ENCODE measurements around the gene RBFOX2. TPM values are rescaled to one million over a fixed set of nuclear protein-coding genes. Genes with fewer than 3 reads are reported as not detected.

Gene RBFOX2
- total RNA-seq, 5 donors from 2014 or later (not counting 1 experiment from before 2014, with no cell fraction given), result 0.73 to 1.5 (median 1.4) TPM

DNA sequence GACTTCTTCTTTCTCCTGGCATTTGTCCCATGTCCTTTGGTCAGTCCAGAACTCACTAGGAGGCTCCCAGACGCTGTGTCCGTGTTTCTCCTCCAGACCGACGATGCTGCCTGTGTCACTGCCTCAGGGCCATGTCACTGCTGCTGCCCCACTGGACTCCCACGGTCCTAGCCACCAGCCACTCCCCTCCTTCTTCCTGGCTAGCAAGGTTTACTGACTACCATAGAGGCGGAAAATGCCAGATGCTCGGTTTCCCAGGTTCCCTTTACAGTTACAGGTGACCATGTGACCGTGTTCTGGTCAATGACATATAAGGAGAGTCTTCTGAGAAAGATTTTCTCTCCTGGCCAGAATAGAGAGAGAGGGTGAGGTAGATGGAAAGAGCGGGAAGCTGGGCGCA is 40.7 kb upstream of the RBFOX2 start:
- H3K27me3 ChIP-seq (replicated peaks in 1 of 2; ENCODE audit: control insufficient read depth in 2 of 2, extremely low read depth in 1 of 2, insufficient read depth in 2 of 2, low read length in 1 of 2), result peaks cover 0 to 11% of the 10 kb centered on the region in 2 experiments
- no peaks in the 10 kb centered on the region for H3K9me3 ChIP-seq
- POLR2A ChIA-PET, result no interaction called here
- peaks cover 0 to 15% of the 10 kb centered on the region in 2 experiments for H3K4me1 ChIP-seq (ENCODE audit: control insufficient read depth in 1 of 2, extremely low read depth in 1 of 2, insufficient read depth in 2 of 2, low read length in 2 of 2)
- Mint-ChIP-seq H3K27ac (no peak overlapping the region), H3K4me3 (no peak overlapping the region), H3K27me3 (peaks cover 0 to 3% of the 10 kb centered on the region in 2 donors), H3K4me1 (peaks cover 9 to 12% (median 11%) of the 10 kb centered on the region in 3 donors), H3K9me3 (no peaks in the 10 kb centered on the region), H3K36me3 (no peaks in the 10 kb centered on the region)
- DNase-seq (no peak), ATAC-seq (replicated peaks in 1 of 4) (no peak)
- no peaks in the 10 kb centered on the region for H3K36me3 ChIP-seq (ENCODE audit: control insufficient read depth in 2 of 2, extremely low read depth in 1 of 2, insufficient read depth in 1 of 2, low read length in 1 of 2)
- no peak overlapping the region for H3K27ac ChIP-seq (ENCODE audit: low read length)
- CTCF ChIA-PET, result no interaction called here
- 78% methylated on average over 8 of the region's 10 CpGs for WGBS (ENCODE audit: insufficient coverage)
- no peak overlapping the region for H3K4me3 ChIP-seq (ENCODE audit: control insufficient read depth in 1 of 2, extremely low read depth in 1 of 2, low read length in 1 of 2)

DNA sequence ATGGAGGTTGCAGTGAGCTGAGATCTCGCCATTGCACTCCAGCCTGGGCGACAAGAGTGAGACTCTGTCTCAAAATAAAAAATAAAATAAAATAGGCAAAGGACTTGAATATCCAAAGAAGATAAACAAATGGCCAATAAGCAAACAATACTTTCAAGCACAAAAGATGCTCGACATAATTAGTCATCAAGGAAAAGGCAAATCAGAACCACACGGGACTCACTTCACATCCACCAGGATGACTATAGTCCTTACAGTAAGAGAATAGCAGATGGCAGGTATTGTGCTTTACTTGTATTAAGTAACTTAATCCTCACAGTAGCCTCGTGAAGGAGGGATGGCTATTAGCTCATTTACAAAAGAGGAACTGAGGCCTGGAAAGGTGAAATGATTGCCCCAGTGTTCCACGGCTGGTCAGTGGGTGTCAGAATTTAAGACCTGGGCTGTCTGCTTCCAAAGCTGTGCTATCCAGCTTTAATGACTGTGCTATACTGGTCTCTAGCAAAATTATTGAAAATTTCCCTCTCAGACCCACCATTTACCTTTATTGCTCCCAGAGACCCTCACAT is 40.2 kb upstream of the RBFOX2 start:
- no peak overlapping the region for H3K4me3 Mint-ChIP-seq
- no peaks in the 10 kb centered on the region for H3K9me3 ChIP-seq
- H3K4me1 Mint-ChIP-seq, result peaks cover 9 to 12% (median 11%) of the 10 kb centered on the region in 3 donors
- POLR2A ChIA-PET, result no interaction called here
- peaks cover 0 to 11% of the 10 kb centered on the region in 2 experiments for H3K27me3 ChIP-seq (replicated peaks in 1 of 2; ENCODE audit: control insufficient read depth in 2 of 2, extremely low read depth in 1 of 2, insufficient read depth in 2 of 2, low read length in 1 of 2)
- no CpG with 5 or more reads among the region's 6 CpGs for WGBS (ENCODE audit: insufficient coverage)
- H3K36me3 Mint-ChIP-seq, result no peaks in the 10 kb centered on the region
- no peak overlapping the region for H3K27ac Mint-ChIP-seq
- DNase-seq (no peak), ATAC-seq (replicated peaks in 1 of 4) (no peak)
- peaks cover 0 to 3% of the 10 kb centered on the region in 2 donors for H3K27me3 Mint-ChIP-seq
- H3K4me3 ChIP-seq (ENCODE audit: control insufficient read depth in 1 of 2, extremely low read depth in 1 of 2, low read length in 1 of 2), result no peak overlapping the region
- no peak overlapping the region for H3K27ac ChIP-seq (ENCODE audit: low read length)
- CTCF ChIA-PET, result interaction anchor here in 1 of 2 donors (0.5 kb wide), 1 partner anchor 40 kb away, joined by 3 read pairs; the partner anchor contains the start of gene RBFOX2
- no peaks in the 10 kb centered on the region for H3K36me3 ChIP-seq (ENCODE audit: control insufficient read depth in 2 of 2, extremely low read depth in 1 of 2, insufficient read depth in 1 of 2, low read length in 1 of 2)
- peaks cover 0 to 15% of the 10 kb centered on the region in 2 experiments for H3K4me1 ChIP-seq (ENCODE audit: control insufficient read depth in 1 of 2, extremely low read depth in 1 of 2, insufficient read depth in 2 of 2, low read length in 2 of 2)
- H3K9me3 Mint-ChIP-seq, result no peaks in the 10 kb centered on the region

DNA sequence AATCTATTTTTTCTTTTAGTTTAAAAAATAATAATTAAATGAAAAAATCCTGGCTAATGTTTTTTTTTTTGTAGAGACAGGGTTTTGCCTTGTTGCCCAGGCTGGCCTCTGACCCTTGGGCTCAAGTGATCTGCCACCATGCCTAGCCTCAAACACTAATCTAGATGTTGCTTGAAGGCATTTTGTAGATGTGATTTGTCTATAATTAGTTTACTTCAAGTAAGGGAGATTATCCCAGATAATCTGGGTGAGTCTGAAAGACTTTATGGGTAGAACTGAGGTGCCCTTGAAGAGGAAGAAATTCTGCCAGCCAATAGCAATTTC is 38.6 kb upstream of the RBFOX2 start:
- Histone ChIP-seq H3K9me3 (no peaks in the 10 kb centered on the region), H3K4me3 (ENCODE audit: control insufficient read depth in 1 of 2, extremely low read depth in 1 of 2, low read length in 1 of 2) (no peak overlapping the region), H3K36me3 (ENCODE audit: control insufficient read depth in 2 of 2, extremely low read depth in 1 of 2, insufficient read depth in 1 of 2, low read length in 1 of 2) (no peaks in the 10 kb centered on the region), H3K27me3 (replicated peaks in 1 of 2; ENCODE audit: control insufficient read depth in 2 of 2, extremely low read depth in 1 of 2, insufficient read depth in 2 of 2, low read length in 1 of 2) (peaks cover 0 to 11% of the 10 kb centered on the region in 2 experiments), H3K27ac (ENCODE audit: low read length) (no peak overlapping the region), H3K4me1 (ENCODE audit: control insufficient read depth in 1 of 2, extremely low read depth in 1 of 2, insufficient read depth in 2 of 2, low read length in 2 of 2) (peaks cover 0 to 15% of the 10 kb centered on the region in 2 experiments)
- ChIA-PET POLR2A (no interaction called here), CTCF (interaction anchor here in 1 of 2 donors (0.7 kb wide), 1 partner anchor 34 kb away, joined by 3 read pairs; no protein-coding TSS in a partner anchor)
- no peak overlapping the region for H3K4me3 Mint-ChIP-seq
- H3K9me3 Mint-ChIP-seq, result no peaks in the 10 kb centered on the region
- peaks cover 9 to 12% (median 11%) of the 10 kb centered on the region in 3 donors for H3K4me1 Mint-ChIP-seq
- no peaks in the 10 kb centered on the region for H3K36me3 Mint-ChIP-seq
- H3K27me3 Mint-ChIP-seq, result peaks cover 0 to 3% of the 10 kb centered on the region in 2 donors
- DNase-seq (no peak), ATAC-seq (replicated peaks in 1 of 4) (no peak)
- no peak overlapping the region for H3K27ac Mint-ChIP-seq

DNA sequence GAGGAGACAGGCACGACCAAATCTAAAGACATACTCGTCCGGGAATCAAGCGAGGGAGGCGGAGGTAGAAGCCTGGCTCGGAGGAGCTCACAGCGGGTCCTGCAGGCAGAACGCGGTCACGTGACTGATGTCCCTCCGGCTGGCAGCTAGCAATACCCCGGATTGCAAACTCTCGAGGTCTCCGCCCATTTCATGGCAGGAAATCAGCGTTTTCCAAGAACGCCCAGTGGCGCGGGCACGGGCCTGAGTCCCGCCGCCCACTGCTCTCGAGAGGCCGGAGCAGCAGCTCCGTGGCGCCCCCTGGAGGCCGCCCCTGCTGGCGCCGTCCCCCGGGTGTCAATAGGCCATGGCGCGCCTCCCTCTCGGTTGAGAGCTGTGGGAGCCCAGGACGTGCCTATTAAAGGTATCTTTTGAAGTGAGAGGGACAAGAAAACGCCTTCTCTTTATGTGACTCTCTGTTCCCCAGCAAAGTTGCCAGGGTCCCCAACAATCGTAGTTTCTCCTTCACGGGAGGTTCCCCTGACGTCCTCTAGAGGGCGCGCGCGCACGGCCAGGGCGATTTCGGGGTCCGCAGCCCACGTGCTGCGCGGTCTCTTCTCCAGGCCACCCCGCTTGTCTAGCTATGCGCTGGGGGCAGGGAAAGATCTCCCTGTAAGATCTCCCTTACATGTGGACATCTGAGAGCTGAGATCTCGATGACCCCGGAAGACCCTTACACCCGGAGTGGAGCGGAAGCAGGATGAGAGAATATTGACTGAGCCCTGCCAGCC is 37.3 kb upstream of the RBFOX2 start:
- H3K27ac ChIP-seq (ENCODE audit: low read length), result no peak overlapping the region
- H3K36me3 ChIP-seq (ENCODE audit: control insufficient read depth in 2 of 2, extremely low read depth in 1 of 2, insufficient read depth in 1 of 2, low read length in 1 of 2), result no peaks in the 10 kb centered on the region
- CTCF ChIA-PET, result interaction anchor here (0.6 to 1.7 kb wide), 20 partner anchors 9 to 1839 kb away, joined by 3 to 8 read pairs (median 4); partner anchors contain the start of genes RBFOX2 (in 1 of the 2) and TOM1 (in 1 of the 2)
- no peaks in the 10 kb centered on the region for H3K9me3 Mint-ChIP-seq
- peaks cover 0 to 3% of the 10 kb centered on the region in 2 donors for H3K27me3 Mint-ChIP-seq
- POLR2A ChIA-PET, result no interaction called here
- ATAC-seq (replicated peaks in 1 of 4) (peak; percentile 76 to 83 (median 80)), DNase-seq (peak in 34 of 35 experiments; percentile 16 to 76 (median 50))
- H3K4me1 Mint-ChIP-seq, result peaks cover 9 to 12% (median 11%) of the 10 kb centered on the region in 3 donors
- H3K4me3 ChIP-seq (ENCODE audit: control insufficient read depth in 1 of 2, extremely low read depth in 1 of 2, low read length in 1 of 2), result peak overlapping the region; percentile 50 to 59
- no peaks in the 10 kb centered on the region for H3K36me3 Mint-ChIP-seq
- WGBS (ENCODE audit: insufficient coverage), result 1% methylated on average over 50 of the region's 54 CpGs
- peaks cover 0 to 15% of the 10 kb centered on the region in 2 experiments for H3K4me1 ChIP-seq (ENCODE audit: control insufficient read depth in 1 of 2, extremely low read depth in 1 of 2, insufficient read depth in 2 of 2, low read length in 2 of 2)
- H3K9me3 ChIP-seq, result no peaks in the 10 kb centered on the region
- peak overlapping the region in 1 of 2 donors; percentile 28 for H3K27ac Mint-ChIP-seq
- H3K27me3 ChIP-seq (replicated peaks in 1 of 2; ENCODE audit: control insufficient read depth in 2 of 2, extremely low read depth in 1 of 2, insufficient read depth in 2 of 2, low read length in 1 of 2), result peaks cover 0 to 7% of the 10 kb centered on the region in 2 experiments
- H3K4me3 Mint-ChIP-seq, result peak overlapping the region; percentile 74 to 79 (median 78)

DNA sequence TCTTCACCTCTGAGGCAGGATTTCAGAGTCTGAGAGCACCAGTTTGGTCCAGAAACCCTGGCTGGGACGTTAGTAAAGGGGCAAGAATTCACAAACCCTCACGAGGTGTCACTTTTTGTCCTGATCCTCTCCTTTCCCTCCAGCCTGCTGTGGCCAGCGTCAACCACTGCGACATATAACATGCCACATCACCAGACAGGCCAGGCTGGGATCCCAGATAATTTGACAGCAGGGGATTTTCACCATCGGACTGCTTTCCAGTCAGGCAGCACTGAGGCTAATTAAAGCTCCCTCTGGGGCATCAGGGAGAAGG is 36.8 kb upstream of the RBFOX2 start:
- peaks cover 0 to 3% of the 10 kb centered on the region in 2 donors for H3K27me3 Mint-ChIP-seq
- H3K27me3 ChIP-seq (replicated peaks in 1 of 2; ENCODE audit: control insufficient read depth in 2 of 2, extremely low read depth in 1 of 2, insufficient read depth in 2 of 2, low read length in 1 of 2), result peaks cover 0 to 7% of the 10 kb centered on the region in 2 experiments
- no peak for DNase-seq
- no peaks in the 10 kb centered on the region for H3K9me3 ChIP-seq
- WGBS (ENCODE audit: insufficient coverage), result 38% methylated on average over 4 of the region's 5 CpGs
- CTCF ChIA-PET, result interaction anchor here (0.6 to 1.7 kb wide), 17 partner anchors 8 to 740 kb away, joined by 3 to 8 read pairs (median 3); partner anchors contain the start of gene RBFOX2 (in 1 of the 2)
- H3K4me3 ChIP-seq (ENCODE audit: control insufficient read depth in 1 of 2, extremely low read depth in 1 of 2, low read length in 1 of 2), result peak overlapping the region; percentile 50 to 59
- POLR2A ChIA-PET, result no interaction called here
- no peak overlapping the region for H3K27ac ChIP-seq (ENCODE audit: low read length)
- H3K9me3 Mint-ChIP-seq, result no peaks in the 10 kb centered on the region
- H3K27ac Mint-ChIP-seq, result no peak overlapping the region
- peak overlapping the region; percentile 74 to 79 (median 78) for H3K4me3 Mint-ChIP-seq
- peak in 1 of 4 experiments; percentile 21 for ATAC-seq (replicated peaks in 1 of 4)
- peaks cover 9 to 12% (median 11%) of the 10 kb centered on the region in 3 donors for H3K4me1 Mint-ChIP-seq
- H3K36me3 ChIP-seq (ENCODE audit: control insufficient read depth in 2 of 2, extremely low read depth in 1 of 2, insufficient read depth in 1 of 2, low read length in 1 of 2), result no peaks in the 10 kb centered on the region
- H3K4me1 ChIP-seq (ENCODE audit: control insufficient read depth in 1 of 2, extremely low read depth in 1 of 2, insufficient read depth in 2 of 2, low read length in 2 of 2), result peaks cover 0 to 15% of the 10 kb centered on the region in 2 experiments
- no peaks in the 10 kb centered on the region for H3K36me3 Mint-ChIP-seq

DNA sequence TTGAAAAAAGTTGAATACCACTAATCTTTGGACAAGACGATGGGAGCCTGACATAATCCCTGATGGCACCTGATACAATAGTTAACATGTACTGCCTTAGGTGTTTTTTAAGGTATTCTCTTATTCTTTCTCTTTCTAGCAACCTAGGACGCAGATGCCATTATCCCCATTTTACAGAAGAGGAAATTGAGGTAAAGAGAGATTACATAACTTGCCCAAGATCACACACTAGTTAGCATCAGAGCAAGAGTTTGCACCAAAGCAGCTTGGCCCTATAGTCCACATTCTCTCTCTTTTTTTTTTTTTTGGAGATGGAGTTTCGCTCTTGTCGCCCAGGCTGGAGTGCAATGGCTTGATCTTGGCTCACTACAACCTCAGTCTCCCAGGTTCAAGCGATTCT is 35.7 kb upstream of the RBFOX2 start:
- DNase-seq (no peak), ATAC-seq (replicated peaks in 1 of 4) (no peak)
- Histone ChIP-seq H3K4me3 (ENCODE audit: control insufficient read depth in 1 of 2, extremely low read depth in 1 of 2, low read length in 1 of 2) (no peak overlapping the region), H3K36me3 (ENCODE audit: control insufficient read depth in 2 of 2, extremely low read depth in 1 of 2, insufficient read depth in 1 of 2, low read length in 1 of 2) (no peaks in the 10 kb centered on the region), H3K9me3 (no peaks in the 10 kb centered on the region), H3K4me1 (ENCODE audit: control insufficient read depth in 1 of 2, extremely low read depth in 1 of 2, insufficient read depth in 2 of 2, low read length in 2 of 2) (peaks cover 0 to 15% of the 10 kb centered on the region in 2 experiments), H3K27me3 (replicated peaks in 1 of 2; ENCODE audit: control insufficient read depth in 2 of 2, extremely low read depth in 1 of 2, insufficient read depth in 2 of 2, low read length in 1 of 2) (peaks cover 0 to 6% of the 10 kb centered on the region in 2 experiments), H3K27ac (ENCODE audit: low read length) (no peak overlapping the region)
- no peak overlapping the region for H3K27ac Mint-ChIP-seq
- H3K4me1 Mint-ChIP-seq, result peaks cover 9 to 12% (median 11%) of the 10 kb centered on the region in 3 donors
- H3K9me3 Mint-ChIP-seq, result no peaks in the 10 kb centered on the region
- no CpG with 5 or more reads among the region's 5 CpGs for WGBS (ENCODE audit: insufficient coverage)
- POLR2A ChIA-PET, result no interaction called here
- peaks cover 0 to 3% of the 10 kb centered on the region in 2 donors for H3K27me3 Mint-ChIP-seq
- no peak overlapping the region for H3K4me3 Mint-ChIP-seq
- no peaks in the 10 kb centered on the region for H3K36me3 Mint-ChIP-seq
- CTCF ChIA-PET, result interaction anchor here (0.7 to 1.7 kb wide), 3 partner anchors 16 to 158 kb away, joined by 3 read pairs; no protein-coding TSS in a partner anchor

All from T-cell (primary cell).